ENCODE data around the gene TBL3.

- TF ChIP-seq POLR2A (IDR thresholded peaks at IDR 0.05), result no peak
- TF ChIP-seq, protein P1, sequence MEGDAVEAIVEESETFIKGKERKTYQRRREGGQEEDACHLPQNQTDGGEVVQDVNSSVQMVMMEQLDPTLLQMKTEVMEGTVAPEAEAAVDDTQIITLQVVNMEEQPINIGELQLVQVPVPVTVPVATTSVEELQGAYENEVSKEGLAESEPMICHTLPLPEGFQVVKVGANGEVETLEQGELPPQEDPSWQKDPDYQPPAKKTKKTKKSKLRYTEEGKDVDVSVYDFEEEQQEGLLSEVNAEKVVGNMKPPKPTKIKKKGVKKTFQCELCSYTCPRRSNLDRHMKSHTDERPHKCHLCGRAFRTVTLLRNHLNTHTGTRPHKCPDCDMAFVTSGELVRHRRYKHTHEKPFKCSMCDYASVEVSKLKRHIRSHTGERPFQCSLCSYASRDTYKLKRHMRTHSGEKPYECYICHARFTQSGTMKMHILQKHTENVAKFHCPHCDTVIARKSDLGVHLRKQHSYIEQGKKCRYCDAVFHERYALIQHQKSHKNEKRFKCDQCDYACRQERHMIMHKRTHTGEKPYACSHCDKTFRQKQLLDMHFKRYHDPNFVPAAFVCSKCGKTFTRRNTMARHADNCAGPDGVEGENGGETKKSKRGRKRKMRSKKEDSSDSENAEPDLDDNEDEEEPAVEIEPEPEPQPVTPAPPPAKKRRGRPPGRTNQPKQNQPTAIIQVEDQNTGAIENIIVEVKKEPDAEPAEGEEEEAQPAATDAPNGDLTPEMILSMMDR (IDR thresholded peaks at IDR 0.05), result no peak
Measured at GRCh38 chr16:1938316-1938715, 33.5 kb upstream of the TBL3 start.

Measured in ovary (tissue), 3 donors.